ENCODE results near the gene ACSM5.
"Not testable (repeated sequence)": the region's sequence is repeated elsewhere in the genome, so short reads cannot be mapped to it uniquely, and the experiment has no call there.

The ACSM5 gene

DNA sequence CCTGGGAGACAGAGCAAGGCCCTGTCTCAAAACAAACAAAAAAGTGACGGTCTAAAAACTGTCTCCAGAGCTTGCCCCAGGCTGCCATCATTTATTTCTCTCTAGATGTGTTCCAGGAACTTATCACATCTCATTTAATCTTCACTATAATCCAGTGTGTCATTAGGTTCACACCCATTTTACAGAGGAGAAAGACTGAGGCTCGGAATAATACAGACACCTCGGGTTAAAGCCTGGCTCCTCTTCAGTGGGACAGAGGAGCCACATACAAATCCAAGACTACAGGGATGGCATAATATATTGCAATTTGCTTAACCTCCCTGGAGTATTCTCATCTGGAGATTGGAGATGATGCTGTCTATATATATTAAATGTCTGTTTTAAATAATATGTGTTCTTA is 10.7 kb upstream of the ACSM5 start:
- DNase-seq (ENCODE audit: low read depth in 1 of 2, low spot score in 1 of 2), result no peak

DNA sequence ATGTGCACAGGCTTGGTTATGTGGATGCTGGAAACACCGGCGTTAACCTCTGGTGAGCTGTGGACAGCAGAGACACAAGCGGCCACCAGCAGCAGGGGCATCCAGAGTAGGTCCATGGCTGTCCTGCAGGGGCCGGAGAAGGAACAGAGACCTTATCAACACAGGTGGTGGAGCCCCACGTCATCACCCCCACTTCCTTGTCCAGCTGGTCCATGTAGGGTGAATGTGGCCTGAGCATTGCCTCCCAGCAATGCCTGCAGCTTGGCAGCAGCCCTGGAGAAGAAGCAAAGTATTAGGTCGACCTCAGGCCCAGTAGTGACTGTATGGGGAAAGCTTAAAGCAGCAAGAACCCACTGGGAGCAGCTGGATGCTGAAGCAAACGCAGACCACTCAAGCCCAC is 10.1 kb upstream of the ACSM5 start:
- no peak for DNase-seq (ENCODE audit: low read depth in 1 of 2, low spot score in 1 of 2)

DNA sequence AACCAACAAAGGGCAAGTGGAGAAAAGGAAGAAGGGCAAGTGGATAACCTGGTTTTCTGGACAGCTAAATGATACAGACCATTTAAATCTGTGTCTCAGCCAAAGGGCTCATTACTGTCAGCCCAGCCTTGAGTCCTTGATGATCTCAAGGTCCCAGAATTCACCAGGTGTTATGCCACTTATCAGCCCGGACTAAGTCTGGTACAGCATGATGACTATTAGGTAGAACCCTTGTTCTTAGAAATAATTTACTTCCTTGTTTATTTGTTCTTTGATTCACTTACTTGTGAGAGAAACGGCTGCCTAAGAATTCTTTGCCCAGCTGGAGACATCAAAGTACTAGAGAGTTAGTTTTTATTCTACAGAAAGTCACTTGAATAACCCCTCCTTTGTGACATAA is 8.3 kb upstream of the ACSM5 start:
- DNase-seq (ENCODE audit: low read depth in 1 of 2, low spot score in 1 of 2), result no peak

DNA sequence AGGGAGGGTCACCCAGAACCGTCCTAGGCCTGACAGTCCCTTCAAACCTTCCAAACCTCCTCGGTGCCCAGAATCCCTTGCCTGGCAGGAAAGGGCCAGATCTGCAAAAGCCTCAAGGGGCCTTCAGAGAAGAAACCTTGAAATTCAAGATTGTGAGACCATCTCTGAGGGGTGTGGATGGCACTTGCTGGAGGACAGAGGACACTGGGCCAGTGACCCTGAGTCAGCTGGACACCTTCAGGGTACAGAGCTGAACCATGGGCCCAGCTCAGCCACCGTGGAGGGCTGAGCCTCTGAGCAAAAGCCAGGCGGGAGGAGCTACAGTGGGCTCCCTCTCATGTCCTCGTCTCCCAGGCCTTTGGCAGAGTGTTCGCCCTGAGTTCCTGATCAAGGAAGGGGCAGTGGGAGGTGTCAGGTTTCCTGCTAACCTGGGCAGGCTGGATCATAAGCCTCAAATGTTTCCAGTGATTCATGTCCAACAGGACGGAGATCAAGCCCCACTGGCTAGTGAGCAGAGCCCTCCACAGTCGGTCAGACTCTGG is 7.8 kb upstream of the ACSM5 start:
- no peak for DNase-seq (ENCODE audit: low read depth in 1 of 2, low spot score in 1 of 2)

DNA sequence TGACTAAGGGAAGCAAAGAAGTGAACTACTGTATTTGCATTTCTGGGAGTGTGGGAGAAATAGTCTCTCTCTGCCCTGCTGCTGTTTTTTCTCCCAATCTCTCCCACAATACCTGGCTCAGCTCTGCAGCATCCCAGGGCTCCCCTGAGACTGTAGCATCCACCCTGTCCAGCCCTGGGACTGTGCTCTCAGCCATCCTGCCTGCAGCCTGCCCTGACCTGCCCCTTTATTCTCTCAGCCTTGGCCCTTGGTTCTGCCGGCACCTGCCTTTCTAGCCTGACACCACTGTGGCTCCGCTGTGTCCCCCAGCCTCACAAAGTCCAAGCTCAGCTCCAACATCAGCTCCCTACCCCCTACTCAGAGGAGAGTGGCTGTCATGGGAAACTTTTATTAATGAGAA is 6.7 kb upstream of the ACSM5 start:
- no peak for DNase-seq (ENCODE audit: low read depth in 1 of 2, low spot score in 1 of 2)

DNA sequence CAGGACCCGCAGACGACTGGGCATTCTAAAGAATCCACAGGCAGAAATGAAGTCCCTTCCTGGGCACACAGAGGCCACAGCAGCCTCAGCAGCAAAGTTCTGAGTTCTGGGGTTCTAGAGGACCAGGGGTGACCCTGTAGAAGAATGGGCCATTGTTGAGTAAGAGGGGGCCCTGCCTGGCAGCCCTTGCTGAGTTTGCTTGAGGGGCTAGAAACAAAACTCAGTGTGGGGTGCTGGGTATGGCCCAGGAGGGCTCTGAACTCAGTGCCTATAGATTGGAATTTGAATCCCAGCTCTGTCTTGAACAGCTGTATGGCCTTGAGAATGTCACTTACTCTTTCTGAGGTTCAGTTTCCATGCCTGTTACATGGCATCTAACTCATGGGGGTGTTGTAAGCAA is 4.7 kb upstream of the ACSM5 start, which contains the start of gene PDILT:
Gene PDILT, minus strand, starts transcription at position 101 of the 400 bp plus-strand sequence. CDS start 5,437 bp downstream, outside the sequence.
- DNase-seq (ENCODE audit: low read depth in 1 of 2, low spot score in 1 of 2), result no peak

DNA sequence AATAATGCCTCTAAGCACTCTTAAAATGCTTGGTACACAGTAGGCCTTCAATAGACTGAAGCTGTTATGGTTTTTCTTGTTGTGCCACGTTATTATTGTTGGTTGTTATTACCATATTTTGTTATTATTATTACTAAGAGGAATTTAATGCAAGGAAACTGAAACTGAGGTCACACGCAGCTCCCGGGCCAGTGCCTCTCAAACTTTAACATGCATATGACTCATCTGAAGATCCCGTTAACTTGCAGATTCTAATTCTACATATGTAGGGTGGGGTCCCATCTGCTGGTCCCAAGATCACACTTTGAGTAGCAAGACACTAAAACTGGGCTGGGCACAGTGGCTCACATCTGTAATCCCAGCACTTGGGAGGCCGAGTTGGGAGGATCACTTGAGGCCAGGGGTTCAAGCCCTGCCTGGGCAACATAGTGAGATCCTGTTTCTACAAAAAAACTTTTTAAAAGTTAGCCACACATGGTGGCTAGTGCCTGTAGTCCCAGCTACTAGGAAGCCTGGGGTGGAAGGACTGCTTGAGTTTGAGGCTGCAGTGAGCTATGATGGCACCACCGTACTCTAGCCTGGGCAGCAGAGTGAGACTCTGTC is 888 bp downstream of the ACSM5 start:
- DNase-seq (ENCODE audit: low read depth in 1 of 2, low spot score in 1 of 2), result no peak

DNA sequence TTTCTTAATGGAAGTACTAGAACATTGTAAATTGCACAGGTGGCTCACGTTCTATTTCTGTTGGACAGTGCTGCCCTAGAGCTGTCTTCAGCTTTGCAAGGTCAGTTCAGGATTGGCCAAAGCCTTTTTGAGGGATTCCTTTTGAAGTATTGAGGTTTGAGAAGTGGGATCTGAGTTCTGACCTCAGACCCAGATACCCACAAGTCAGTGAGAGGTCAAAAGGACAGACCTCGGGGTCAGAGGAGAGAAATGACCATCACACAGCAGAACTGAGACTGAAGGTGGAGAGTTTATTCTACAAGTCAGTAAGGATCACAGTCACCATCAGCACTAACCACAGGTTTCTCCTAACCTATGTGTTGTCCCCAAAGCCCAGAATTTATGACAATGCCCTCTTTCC is 1.7 kb downstream of the ACSM5 start:
- no peak for DNase-seq (ENCODE audit: low read depth in 1 of 2, low spot score in 1 of 2)

DNA sequence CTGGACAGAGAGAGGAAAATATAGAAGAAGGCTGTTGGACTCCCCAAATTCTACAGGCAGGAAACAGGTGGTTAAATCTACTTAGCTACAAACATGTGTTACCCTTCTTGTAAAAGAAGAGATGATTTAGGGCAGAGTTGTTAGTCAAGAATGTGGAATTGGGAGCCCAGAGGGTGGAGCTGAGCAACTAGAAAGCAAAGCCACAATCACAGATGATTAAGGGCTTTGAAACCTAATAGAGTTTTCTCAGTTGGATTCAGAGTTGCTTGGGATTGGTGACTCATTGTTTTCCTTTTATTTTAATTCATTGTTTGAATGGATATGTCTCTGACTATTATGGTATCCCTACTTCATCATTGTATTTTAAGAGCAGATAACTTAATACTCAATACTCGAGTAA is 6.2 kb downstream of the ACSM5 start:
- DNase-seq (ENCODE audit: low read depth in 1 of 2, low spot score in 1 of 2), result no peak

DNA sequence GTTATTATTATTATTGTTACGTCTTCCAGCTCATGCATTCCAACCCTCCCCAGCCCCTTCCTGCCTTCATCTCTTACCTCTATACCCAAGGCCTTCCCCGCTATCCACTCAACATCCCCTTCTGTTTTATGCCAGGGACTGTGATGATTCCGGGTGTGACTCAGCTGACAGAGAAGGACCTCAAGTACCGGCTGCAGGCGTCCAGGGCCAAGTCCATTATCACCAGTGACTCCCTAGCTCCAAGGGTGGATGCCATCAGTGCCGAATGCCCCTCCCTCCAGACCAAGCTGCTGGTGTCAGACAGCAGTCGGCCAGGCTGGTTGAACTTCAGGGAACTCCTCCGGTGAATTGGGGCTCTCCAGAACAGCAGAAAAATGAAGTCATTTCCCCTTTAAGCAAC is 9.8 kb downstream of the ACSM5 start:
- DNase-seq (ENCODE audit: low read depth in 1 of 2, low spot score in 1 of 2), result not testable (repeated sequence)

DNA sequence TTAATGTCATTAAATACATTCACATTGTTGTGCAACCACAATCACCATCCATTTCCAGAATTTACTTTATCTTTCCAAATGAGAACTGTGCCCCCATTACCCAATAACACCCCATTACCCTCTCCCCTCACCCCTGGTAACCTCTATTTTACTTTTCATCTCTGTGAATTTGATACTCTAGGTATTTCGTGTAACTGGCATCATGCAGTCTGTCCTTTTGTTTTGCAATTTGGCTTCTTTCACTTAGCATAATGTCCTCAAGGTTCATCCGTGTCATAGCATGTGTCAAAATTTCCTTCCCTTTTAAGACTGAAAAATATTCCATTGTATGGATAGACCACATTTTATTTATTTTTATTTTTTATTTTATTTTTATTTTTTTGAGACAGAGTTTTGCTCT is 12.4 kb downstream of the ACSM5 start:
- DNase-seq (ENCODE audit: low read depth in 1 of 2, low spot score in 1 of 2), result not testable (repeated sequence)

DNA sequence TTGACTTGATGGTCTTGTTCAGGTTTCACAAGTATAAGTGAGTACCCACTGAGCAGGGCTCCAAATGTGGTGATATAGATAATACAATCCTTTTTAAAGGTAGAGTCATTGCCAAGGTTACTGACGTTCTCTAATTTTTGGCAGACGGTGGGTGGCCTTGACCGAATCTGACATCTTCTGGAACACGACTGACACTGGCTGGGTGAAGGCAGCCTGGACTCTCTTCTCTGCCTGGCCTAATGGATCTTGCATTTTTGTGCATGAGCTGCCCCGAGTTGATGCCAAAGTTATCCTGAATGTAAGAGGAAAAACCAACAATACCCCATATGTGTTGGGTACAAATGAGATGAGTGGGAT is 14.4 kb downstream of the ACSM5 start:
- not testable (repeated sequence) for DNase-seq (ENCODE audit: low read depth in 1 of 2, low spot score in 1 of 2)

DNA sequence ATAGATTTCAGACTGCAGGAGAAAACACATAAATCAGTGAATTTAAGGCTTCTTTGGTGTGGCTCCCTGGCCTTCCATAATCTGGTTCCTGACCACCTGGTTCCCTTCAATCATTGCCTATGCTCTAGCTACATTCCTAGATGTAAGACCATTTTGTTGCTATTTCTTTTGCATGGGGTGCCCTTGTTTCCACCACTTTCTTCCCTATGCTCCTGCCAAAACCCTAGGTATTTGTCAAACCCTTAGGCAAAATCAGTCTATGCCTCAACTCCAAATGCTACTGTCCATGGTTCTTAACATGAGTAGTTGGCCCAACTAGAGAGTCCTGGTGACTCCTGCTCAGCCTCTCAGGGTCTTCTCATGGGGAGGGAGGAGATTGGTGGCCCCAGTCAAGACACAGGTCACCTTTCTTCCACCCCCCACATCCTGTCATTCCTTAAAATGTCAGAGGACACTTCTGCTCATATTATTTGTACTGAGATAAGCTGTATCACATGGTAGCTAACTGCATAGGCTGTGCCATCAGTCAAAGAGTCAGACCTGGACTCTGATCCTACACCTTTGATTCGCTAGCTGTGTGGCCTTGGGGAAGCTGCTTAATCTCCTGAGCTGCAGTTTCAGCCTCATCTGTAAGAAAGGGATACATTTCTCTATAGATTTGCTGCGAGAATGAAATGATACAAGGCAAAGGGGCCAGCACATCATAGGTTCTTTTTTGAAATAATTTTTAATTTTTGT is 15.0 kb downstream of the ACSM5 start:
- no peak for DNase-seq (ENCODE audit: low read depth in 1 of 2, low spot score in 1 of 2)

DNA sequence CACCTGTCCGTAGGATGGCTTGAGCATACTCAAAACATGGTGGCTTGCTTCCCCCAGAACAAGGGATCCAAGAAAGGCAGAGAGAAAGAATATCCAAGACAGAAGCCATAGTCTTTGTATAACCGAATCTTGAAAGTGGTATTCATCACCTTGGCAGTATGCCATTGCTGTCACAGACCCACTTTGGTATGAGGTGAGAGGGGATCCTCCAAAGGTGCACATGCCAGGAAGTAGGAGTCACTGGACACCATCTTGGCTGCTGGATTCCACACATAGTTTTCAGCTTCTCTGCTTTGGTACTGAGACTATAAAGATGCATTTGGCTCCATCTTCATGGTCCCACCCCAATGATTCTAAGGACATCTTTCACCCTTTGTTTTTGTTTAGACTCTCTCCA is 18.1 kb downstream of the ACSM5 start:
- DNase-seq (ENCODE audit: low read depth in 1 of 2, low spot score in 1 of 2), result not testable (repeated sequence)

DNA sequence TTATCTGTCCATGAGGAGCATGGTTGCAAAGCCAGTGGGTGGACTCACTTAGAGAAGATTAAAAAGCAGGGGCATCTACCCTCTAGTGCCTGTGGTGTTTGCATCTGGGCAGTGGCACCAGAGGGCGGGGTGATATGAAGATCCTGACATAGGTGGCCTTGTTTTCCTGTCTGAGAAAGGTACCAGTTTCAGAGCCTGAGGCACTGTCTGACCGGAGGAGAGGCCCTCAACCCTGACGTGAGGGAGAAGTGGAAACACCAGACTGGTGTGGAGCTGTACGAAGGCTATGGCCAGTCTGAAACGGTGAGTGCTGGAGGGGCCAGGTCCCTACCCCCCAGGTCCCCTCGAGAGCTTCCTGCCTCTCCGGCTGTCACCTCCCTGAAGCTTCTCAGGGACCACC is 20.2 kb downstream of the ACSM5 start:
- not testable (repeated sequence) for DNase-seq (ENCODE audit: low read depth in 1 of 2, low spot score in 1 of 2)

DNA sequence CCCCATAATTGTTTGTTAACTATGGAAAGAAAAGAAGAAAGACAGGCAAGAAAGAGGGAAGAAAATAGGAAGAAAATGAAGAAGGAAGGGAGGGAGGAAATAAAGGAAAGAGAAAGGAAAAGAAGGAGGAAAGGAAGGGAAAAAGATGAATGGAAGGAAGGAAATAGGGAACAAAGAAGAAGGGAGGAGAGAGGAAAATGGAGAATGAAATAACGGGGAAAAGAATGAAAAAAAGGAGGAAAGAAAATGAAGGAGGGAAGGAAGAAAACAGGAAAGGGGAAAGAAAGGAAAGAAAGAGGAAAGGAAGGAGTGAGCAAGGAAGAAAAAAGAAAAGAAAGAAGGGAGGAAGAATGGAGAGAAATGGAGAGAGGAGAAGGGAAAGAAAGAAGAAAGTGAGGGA is 21.1 kb downstream of the ACSM5 start:
- not testable (repeated sequence) for DNase-seq (ENCODE audit: low read depth in 1 of 2, low spot score in 1 of 2)

DNA sequence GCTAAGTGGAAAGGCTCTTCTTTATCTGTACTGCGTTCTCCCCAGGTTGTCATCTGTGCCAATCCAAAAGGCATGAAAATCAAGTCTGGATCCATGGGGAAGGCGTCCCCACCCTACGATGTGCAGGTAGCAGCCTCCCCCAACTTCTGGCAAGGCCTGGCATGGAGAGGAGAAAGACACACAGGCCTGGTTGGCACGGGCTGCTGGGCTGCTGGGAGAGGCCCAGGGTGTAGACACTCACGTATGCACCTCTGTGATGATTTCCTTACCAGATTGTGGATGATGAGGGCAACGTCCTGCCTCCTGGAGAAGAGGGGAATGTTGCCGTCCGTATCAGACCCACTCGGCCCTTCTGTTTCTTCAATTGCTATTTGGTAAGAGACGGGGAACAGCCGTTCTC is 21.6 kb downstream of the ACSM5 start:
- DNase-seq (ENCODE audit: low read depth in 1 of 2, low spot score in 1 of 2), result no peak

DNA sequence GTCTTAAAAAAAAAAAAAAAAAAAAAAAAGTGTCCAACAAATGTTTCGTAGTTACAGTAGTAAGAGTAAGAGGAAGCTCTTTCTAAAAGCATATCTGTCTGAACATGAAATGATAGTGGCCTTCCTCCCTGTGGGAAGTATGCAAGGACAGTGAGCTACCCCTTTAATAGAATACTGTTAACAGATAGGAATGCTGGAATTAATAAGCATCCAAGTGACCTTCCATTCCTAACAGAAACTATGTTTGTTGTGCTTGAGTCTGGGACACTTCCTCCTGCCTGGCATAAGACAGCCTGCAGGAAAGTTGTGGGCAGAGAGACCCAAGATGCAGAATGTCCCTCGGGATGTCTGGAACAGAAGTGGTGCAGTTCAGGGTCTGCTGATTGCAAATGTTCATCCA is 29.6 kb downstream of the ACSM5 start:
- not testable (repeated sequence) for DNase-seq (ENCODE audit: low read depth in 1 of 2, low spot score in 1 of 2)

DNA sequence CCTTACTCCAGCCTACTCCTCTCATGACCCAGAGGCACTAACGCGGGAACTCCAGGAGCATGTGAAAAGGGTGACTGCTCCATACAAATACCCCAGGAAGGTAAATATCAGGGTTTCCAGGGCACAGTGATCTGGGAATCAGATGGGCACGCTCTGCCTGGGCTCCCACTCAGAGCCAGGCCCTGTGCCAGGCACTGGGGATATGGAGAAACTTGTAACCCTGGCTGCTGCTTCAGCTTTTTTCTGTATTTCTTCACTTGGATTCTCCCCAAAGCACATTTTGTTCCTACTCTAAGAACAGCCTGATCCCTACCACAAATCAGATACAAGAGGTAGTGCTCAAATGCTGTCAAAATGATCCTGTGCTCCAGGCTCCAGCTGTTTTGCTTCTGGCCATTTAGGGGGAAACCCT is 30.5 kb downstream of the ACSM5 start:
- not testable (repeated sequence) for DNase-seq (ENCODE audit: low read depth in 1 of 2, low spot score in 1 of 2)

DNA sequence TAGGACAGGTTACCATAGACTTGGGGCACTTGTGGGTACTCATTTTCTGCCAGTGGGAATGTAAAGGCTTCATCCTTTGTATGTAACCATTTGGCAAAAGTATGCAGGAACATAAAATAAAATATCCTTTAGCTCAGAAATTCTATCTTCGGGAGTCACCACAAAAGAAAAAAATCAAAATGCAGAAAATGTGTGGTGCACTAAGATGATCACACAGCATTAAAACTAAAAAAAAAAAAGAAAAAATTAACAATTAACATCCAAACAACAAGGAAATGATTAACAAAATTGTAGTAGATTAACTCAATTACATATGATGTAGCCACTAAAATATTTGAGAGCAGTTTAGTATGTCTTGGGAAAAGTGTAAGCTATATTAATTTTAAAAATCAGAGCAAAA is 31.4 kb downstream of the ACSM5 start:
- DNase-seq (ENCODE audit: low read depth in 1 of 2, low spot score in 1 of 2), result not testable (repeated sequence)

DNA sequence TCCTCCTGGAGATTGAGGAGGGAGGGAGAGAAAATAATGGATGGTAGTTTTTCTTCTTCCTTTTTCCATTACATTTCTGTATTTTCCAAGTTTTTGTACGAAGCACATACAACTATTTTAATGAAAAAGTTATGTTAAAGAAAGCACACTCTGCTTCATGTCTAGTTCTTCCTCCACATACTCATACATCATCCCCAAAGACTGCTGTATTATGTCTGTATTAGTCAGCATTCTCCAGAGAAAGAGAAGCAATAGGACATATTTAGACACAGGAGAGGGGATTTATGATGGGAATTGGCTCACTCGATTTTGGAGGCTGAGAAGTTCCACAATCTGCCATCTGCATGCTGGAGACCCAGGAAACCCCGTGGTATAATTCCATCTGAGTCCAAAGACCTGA is 31.9 kb downstream of the ACSM5 start:
- no peak for DNase-seq (ENCODE audit: low read depth in 1 of 2, low spot score in 1 of 2)

DNA sequence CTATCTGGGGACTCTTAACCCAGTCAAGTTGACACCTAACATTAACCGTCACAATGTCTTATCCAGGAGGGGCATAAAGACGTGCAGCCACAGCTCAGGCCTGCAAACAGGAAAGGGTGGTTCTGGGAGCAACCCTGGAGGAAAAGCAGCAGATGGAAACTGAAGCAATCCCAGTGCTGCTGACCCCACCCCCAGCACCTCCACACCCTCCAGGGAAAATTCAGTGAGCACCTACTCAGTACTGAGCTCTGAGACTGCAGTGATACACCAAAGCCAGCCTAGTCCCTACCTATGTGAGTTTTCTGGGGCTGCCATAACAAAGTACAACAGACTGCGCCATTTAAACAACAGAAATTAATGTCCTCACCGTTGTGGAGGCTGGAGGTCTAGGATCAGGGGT is 32.5 kb downstream of the ACSM5 start:
- DNase-seq (ENCODE audit: low read depth in 1 of 2, low spot score in 1 of 2), result not testable (repeated sequence)

All from activated CD4-positive, alpha-beta T cell treated with anti-CD3 and anti-CD28 coated beads, Interleukin-2, amount 50 U/mL, for 24 hours (primary cell).